ENCODE data around the gene GRIP1.

DNA sequence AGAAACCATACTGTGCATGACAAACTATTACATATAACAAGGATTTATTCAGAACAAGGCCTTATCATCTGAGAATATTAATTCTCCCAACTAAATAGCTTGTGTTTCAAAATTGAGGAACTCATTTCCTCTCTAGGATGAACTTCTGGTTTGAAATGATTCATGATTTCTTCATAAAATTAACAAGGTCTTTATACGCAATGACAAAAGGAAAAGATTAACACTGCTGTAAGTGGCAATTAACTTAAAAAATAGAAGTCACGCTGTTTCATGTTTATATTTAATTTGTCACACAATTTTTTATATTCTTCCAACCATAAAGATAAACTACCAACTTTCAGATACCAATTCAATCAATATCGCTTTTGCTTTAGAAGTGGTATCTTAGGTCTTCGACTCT is 80.8 kb downstream of the GRIP1 start:
- TF ChIP-seq POLR2A (IDR thresholded peaks at IDR 0.05; ENCODE audit: low read depth, low read length) (no peak), TAF1 (IDR thresholded peaks at IDR 0.05; ENCODE audit: borderline replicate concordance, low read depth, low read length) (no peak), POLR2AphosphoS5 (IDR thresholded peaks at IDR 0.05; ENCODE audit: low read depth, low read length) (no peak)
